Esophagus (tissue), 2 donors: Measurements from ENCODE around the gene ALDOA. TPM values are rescaled to one million over a fixed set of nuclear protein-coding genes. Genes with fewer than 3 reads are reported as not detected.
"Not testable (repeated sequence)": the region's sequence is repeated elsewhere in the genome, so short reads cannot be mapped to it uniquely, and the experiment has no call there.

ENCODE experiments used
- H3K27ac ChIP-seq, 2 donors: one replicate each; pipeline ENCODE4 v1.5.1; 2013; ENCODE audit warnings: low read depth in 2 of 2, mild to moderate bottlenecking in 2 of 2, inconsistent platforms in 1 of 2, low read length in 1 of 2, moderate library complexity in 1 of 2
- H3K27me3 ChIP-seq, 2 donors: one replicate each; pipeline ENCODE4 v1.6.1; 2013; ENCODE audit warnings: low read length in 2 of 2, control low read depth in 1 of 2, mild to moderate bottlenecking in 1 of 2; ENCODE audit not compliant: insufficient read depth in 2 of 2, control insufficient read depth in 1 of 2
- H3K36me3 ChIP-seq, 2 donors: one replicate each; pipeline ENCODE4 v1.6.1; 2013; ENCODE audit warnings: low read length in 1 of 2; ENCODE audit not compliant: control insufficient read depth in 2 of 2, insufficient read depth in 2 of 2
- H3K4me1 ChIP-seq, 2 donors: one replicate each; pipeline ENCODE4 v1.6.1; 2013; ENCODE audit warnings: low read length in 1 of 2; ENCODE audit not compliant: control insufficient read depth in 2 of 2, insufficient read depth in 2 of 2
- H3K4me3 ChIP-seq, 2 donors: one replicate each; pipeline ENCODE4 v1.5.1; 2013; ENCODE audit warnings: low read length in 2 of 2, mild to moderate bottlenecking in 2 of 2, low read depth in 1 of 2, moderate library complexity in 1 of 2
- H3K9me3 ChIP-seq, 2 donors: one replicate each; pipeline ENCODE4 v1.6.1; 2013; ENCODE audit warnings: mild to moderate bottlenecking in 2 of 2, low read depth in 1 of 2, low read length in 1 of 2, moderate library complexity in 1 of 2; ENCODE audit not compliant: control insufficient read depth in 2 of 2, insufficient read depth in 1 of 2
- WGBS, 2 donors: extraction: QIAGEN DNeasy Blood & Tissue Kit; methylation state at CpG; one replicate each; pipeline ENCODE4 v1.1.7; 2013; 5-methylcytosine and 5-hydroxymethylcytosine counted together
- polyA plus RNA-seq, 2 donors: library from polyadenylated mRNA; stranded (reverse); fragments of 200-250 nt; gene quantifications; one replicate each; pipeline ENCODE4 v1.2.3, GENCODE V29; 2013
- donor health status: healthy with polysubstance abuse.
- donor health status: Bipolar disorder and iron deficiency.

The ALDOA gene
- polyA plus RNA-seq: 1,000 to 10,000 TPM; 1,266 to 1,398 TPM

GRCh38 chr16:30065102-30065942, at the start of gene ALDOA:
Gene ALDOA (plus strand): TSS chr16:30065760. CDS start chr16:30066898, 1,138 bp downstream.
- Histone ChIP-seq H3K9me3 (no peaks in the 10 kb centered on the region), H3K4me3 (peak within 1 kb of the TSS; percentile 92 to 100), H3K27me3 (no peaks in the 10 kb centered on the region), H3K4me1 (peaks cover 7 to 30% of the 10 kb centered on the region in 2 donors), H3K36me3 (peaks cover 26 to 36% of the 10 kb centered on the region in 2 donors), H3K27ac (peak within 1 kb of the TSS; percentile 97 to 98)
- 0 to 1% methylated on average over 83 to 99 of the region's 99 CpGs for WGBS, 2 donors

- Histone ChIP-seq H3K4me1 (peaks cover 0 to 6% of the 10 kb centered on the region in 2 donors), H3K9me3 (no peaks in the 10 kb centered on the region), H3K36me3 (no peaks in the 10 kb centered on the region), H3K4me3 (no peak overlapping the region), H3K27ac (no peak overlapping the region), H3K27me3 (peaks cover 0 to 3% of the 10 kb centered on the region in 2 donors)
- WGBS, 2 donors: 70 to 72% methylated on average over 8 of the region's 8 CpGs
These were observed 48.8 kb upstream of the ALDOA start for GRCh38 chr16:30016555-30017276.

- no peaks in the 10 kb centered on the region for H3K36me3 ChIP-seq
- 95 to 96% methylated on average over 2 of the region's 2 CpGs for WGBS, 2 donors
- H3K4me3 ChIP-seq: no peak overlapping the region
- no peaks in the 10 kb centered on the region for H3K27me3 ChIP-seq
- no peak overlapping the region for H3K27ac ChIP-seq
- peaks cover 0 to 7% of the 10 kb centered on the region in 2 donors for H3K4me1 ChIP-seq
- H3K9me3 ChIP-seq: no peaks in the 10 kb centered on the region
These were observed 48.3 kb upstream of the ALDOA start for GRCh38 chr16:30017277-30017656.

GRCh38 chr16:30017937-30018336, 47.6 kb upstream of the ALDOA start:
- H3K4me1 ChIP-seq, H3K9me3 ChIP-seq, H3K27me3 ChIP-seq, H3K27ac ChIP-seq, H3K4me3 ChIP-seq, H3K36me3 ChIP-seq: not testable (repeated sequence)
- 82 to 88% methylated on average over 3 to 4 of the region's 4 CpGs for WGBS, 2 donors

GRCh38 chr16:30018731-30019158, 46.8 kb upstream of the ALDOA start:
- H3K27ac ChIP-seq: no peak overlapping the region
- no peak overlapping the region for H3K4me3 ChIP-seq
- no peaks in the 10 kb centered on the region for H3K27me3 ChIP-seq
- WGBS, 2 donors: 54% methylated on average over 4 of the region's 4 CpGs
- H3K4me1 ChIP-seq: peaks cover 0 to 7% of the 10 kb centered on the region in 2 donors
- no peaks in the 10 kb centered on the region for H3K36me3 ChIP-seq
- H3K9me3 ChIP-seq: no peaks in the 10 kb centered on the region

- Histone ChIP-seq H3K9me3 (no peaks in the 10 kb centered on the region), H3K27me3 (peaks cover 0 to 5% of the 10 kb centered on the region in 2 donors), H3K36me3 (no peaks in the 10 kb centered on the region), H3K27ac (no peak within 1 kb of the TSS), H3K4me1 (peaks cover 0 to 7% of the 10 kb centered on the region in 2 donors), H3K4me3 (no peak within 1 kb of the TSS)
- WGBS, 2 donors: 80 to 86% methylated on average over 6 of the region's 6 CpGs
These were observed 42.7 kb upstream of the ALDOA start, which contains the start of gene C16orf92 for GRCh38 chr16:30022887-30023286. Gene C16orf92 (plus strand): TSS chr16:30023198. CDS start chr16:30023341, 143 bp downstream.

- 82 to 84% methylated on average over 11 of the region's 11 CpGs for WGBS, 2 donors
- Histone ChIP-seq H3K9me3 (no peaks in the 10 kb centered on the region), H3K36me3 (no peaks in the 10 kb centered on the region), H3K4me3 (no peak overlapping the region), H3K27ac (no peak overlapping the region), H3K27me3 (peaks cover 0 to 5% of the 10 kb centered on the region in 2 donors), H3K4me1 (peaks cover 0 to 7% of the 10 kb centered on the region in 2 donors)
These were observed 42.0 kb upstream of the ALDOA start for GRCh38 chr16:30023586-30023985.

GRCh38 chr16:30024451-30024850, 41.1 kb upstream of the ALDOA start:
- Histone ChIP-seq H3K9me3 (no peaks in the 10 kb centered on the region), H3K4me3 (no peak overlapping the region), H3K36me3 (no peaks in the 10 kb centered on the region), H3K27me3 (peaks cover 0 to 5% of the 10 kb centered on the region in 2 donors), H3K27ac (no peak overlapping the region), H3K4me1 (peaks cover 0 to 9% of the 10 kb centered on the region in 2 donors)
- WGBS, 2 donors: 65 to 74% methylated on average over 16 of the region's 16 CpGs

GRCh38 chr16:30025156-30025555, 40.4 kb upstream of the ALDOA start:
- peaks cover 0 to 11% of the 10 kb centered on the region in 2 donors for H3K27me3 ChIP-seq
- no peak overlapping the region for H3K27ac ChIP-seq
- no peaks in the 10 kb centered on the region for H3K9me3 ChIP-seq
- WGBS, 2 donors: 65 to 68% methylated on average over 19 to 20 of the region's 20 CpGs
- no peaks in the 10 kb centered on the region for H3K36me3 ChIP-seq
- H3K4me1 ChIP-seq: peaks cover 0 to 9% of the 10 kb centered on the region in 2 donors
- H3K4me3 ChIP-seq: no peak overlapping the region
